Stimulated activated CD8-positive, alpha-beta memory T cell treated with anti-CD3 and anti-CD28 coated beads, Interleukin-4, amount 100 ng/mL, for 4 hours (primary cell): ENCODE data around the gene USP13.
"Not testable (repeated sequence)": the region's sequence is repeated elsewhere in the genome, so short reads cannot be mapped to it uniquely, and the experiment has no call there.

Experiments used
- DNase-seq, 2 donors: peaks; one replicate each; pipeline ENCODE4 v3.0.0-alpha.2; 2020; ENCODE audit warnings: low read depth in 2 of 2, low spot score in 1 of 2

The USP13 gene

GRCh38 chr3:179782841-179783240 is 130.0 kb downstream of the USP13 start:
- DNase-seq = not testable (repeated sequence)

- DNase-seq = no peak
Observed at GRCh38 chr3:179788996-179789395, 136.2 kb downstream of the USP13 start.

GRCh38 chr3:179791793-179792192 is 139.0 kb downstream of the USP13 start:
- no peak for DNase-seq

- DNase-seq = no peak
Observed at GRCh38 chr3:179794355-179794754, 141.5 kb downstream of the USP13 start.

- no peak for DNase-seq
Observed at GRCh38 chr3:179796421-179796820, 143.6 kb downstream of the USP13 start.

GRCh38 chr3:179797192-179797591 is 144.4 kb downstream of the USP13 start:
- DNase-seq = no peak

- DNase-seq = no peak
Observed at GRCh38 chr3:179801263-179801662, 148.4 kb downstream of the USP13 start.

- DNase-seq = no peak
Observed at GRCh38 chr3:179801856-179802255, 149.0 kb downstream of the USP13 start.

- no peak for DNase-seq
Observed at GRCh38 chr3:179806177-179806576, 153.3 kb downstream of the USP13 start.

- DNase-seq = no peak
Observed at GRCh38 chr3:179807588-179807987, 154.7 kb downstream of the USP13 start.

GRCh38 chr3:179809639-179810038 is 156.8 kb downstream of the USP13 start:
- DNase-seq = no peak

- no peak for DNase-seq
Observed at GRCh38 chr3:179811321-179812095, 158.7 kb downstream of the USP13 start.

- no peak for DNase-seq
Observed at GRCh38 chr3:179812096-179812382, 159.2 kb downstream of the USP13 start.

GRCh38 chr3:179819379-179819778 is 166.5 kb downstream of the USP13 start:
- no peak for DNase-seq

- DNase-seq = no peak
Observed at GRCh38 chr3:179822296-179822695, 169.5 kb downstream of the USP13 start.

GRCh38 chr3:179825527-179826246 is 172.8 kb downstream of the USP13 start:
- DNase-seq = no peak

- DNase-seq = no peak
Observed at GRCh38 chr3:179826247-179826637, 173.4 kb downstream of the USP13 start.

GRCh38 chr3:179828738-179829137 is 175.9 kb downstream of the USP13 start:
- DNase-seq = no peak

- no peak for DNase-seq
Observed at GRCh38 chr3:179829401-179829800, 176.6 kb downstream of the USP13 start.

GRCh38 chr3:179832333-179832854 is 179.6 kb downstream of the USP13 start:
- DNase-seq = no peak

GRCh38 chr3:179833294-179833693 is 180.5 kb downstream of the USP13 start:
- no peak for DNase-seq

GRCh38 chr3:179837374-179837773 is 184.5 kb downstream of the USP13 start:
- DNase-seq = no peak
